Muscle layer of duodenum (tissue), 2 donors: Measurements from ENCODE around the gene NCK2.

Experiments
- H3K27ac ChIP-seq: one replicate; pipeline ENCODE4 v1.7.0; 2013; ENCODE audit warnings: mild to moderate bottlenecking, low read length
- H3K27me3 ChIP-seq: one replicate; pipeline ENCODE4 v1.7.0; 2013; ENCODE audit warnings: low read depth, mild to moderate bottlenecking, control low read depth, low read length
- H3K36me3 ChIP-seq, 2 donors: one replicate each; pipeline ENCODE4 v1.7.0; 2013; ENCODE audit warnings: low read length in 2 of 2, control low read depth in 1 of 2, mild to moderate bottlenecking in 1 of 2; ENCODE audit not compliant: insufficient read depth in 2 of 2, control insufficient read depth in 1 of 2
- H3K4me1 ChIP-seq, 2 donors: one replicate each; pipeline ENCODE4 v1.7.0; 2013; ENCODE audit warnings: low read length in 2 of 2, mild to moderate bottlenecking in 2 of 2, control low read depth in 1 of 2, moderate library complexity in 1 of 2; ENCODE audit not compliant: insufficient read depth in 2 of 2, control insufficient read depth in 1 of 2
- H3K4me3 ChIP-seq, 2 donors: one replicate each; pipeline ENCODE4 v1.7.0; 2013; ENCODE audit warnings: low read length in 2 of 2, low read depth in 1 of 2, mild to moderate bottlenecking in 1 of 2
- H3K9me3 ChIP-seq, 2 donors: one replicate each; pipeline ENCODE4 v1.7.0; 2013; ENCODE audit warnings: low read length in 2 of 2, control low read depth in 1 of 2, mild to moderate bottlenecking in 1 of 2; ENCODE audit not compliant: control insufficient read depth in 1 of 2
- donor health status: healthy.

NCK2 gene

GRCh38 chr2:105858868-105859693 is 114.4 kb downstream of the NCK2 start:
- Histone ChIP-seq H3K4me1 (peaks cover 0 to 8% of the 10 kb centered on the region in 2 donors), H3K27ac (no peak overlapping the region), H3K27me3 (no peaks in the 10 kb centered on the region), H3K4me3 (no peak overlapping the region), H3K36me3 (peaks cover 0 to 3% of the 10 kb centered on the region in 2 donors), H3K9me3 (no peaks in the 10 kb centered on the region)

GRCh38 chr2:105859694-105859951 is 114.9 kb downstream of the NCK2 start:
- no peak overlapping the region for H3K27ac ChIP-seq
- H3K36me3 ChIP-seq: peaks cover 0 to 3% of the 10 kb centered on the region in 2 donors
- H3K27me3 ChIP-seq: no peaks in the 10 kb centered on the region
- no peak overlapping the region for H3K4me3 ChIP-seq
- peaks cover 0 to 8% of the 10 kb centered on the region in 2 donors for H3K4me1 ChIP-seq
- no peaks in the 10 kb centered on the region for H3K9me3 ChIP-seq

- no peaks in the 10 kb centered on the region for H3K9me3 ChIP-seq
- peaks cover 0 to 3% of the 10 kb centered on the region in 2 donors for H3K36me3 ChIP-seq
- no peak overlapping the region for H3K27ac ChIP-seq
- peaks cover 0 to 11% of the 10 kb centered on the region in 2 donors for H3K4me1 ChIP-seq
- H3K27me3 ChIP-seq: no peaks in the 10 kb centered on the region
- no peak overlapping the region for H3K4me3 ChIP-seq
These were observed 115.9 kb downstream of the NCK2 start for GRCh38 chr2:105860567-105860966.

- no peak overlapping the region for H3K27ac ChIP-seq
- no peaks in the 10 kb centered on the region for H3K27me3 ChIP-seq
- H3K9me3 ChIP-seq: no peaks in the 10 kb centered on the region
- no peak overlapping the region for H3K4me3 ChIP-seq
- H3K4me1 ChIP-seq: peaks cover 0 to 14% of the 10 kb centered on the region in 2 donors
- peaks cover 0 to 3% of the 10 kb centered on the region in 2 donors for H3K36me3 ChIP-seq
These were observed 116.5 kb downstream of the NCK2 start for GRCh38 chr2:105861200-105861599.

GRCh38 chr2:105862843-105863242 is 118.1 kb downstream of the NCK2 start:
- Histone ChIP-seq H3K9me3 (no peaks in the 10 kb centered on the region), H3K4me1 (peaks cover 8 to 28% of the 10 kb centered on the region in 2 donors), H3K36me3 (peaks cover 0 to 3% of the 10 kb centered on the region in 2 donors), H3K27ac (no peak overlapping the region), H3K27me3 (no peaks in the 10 kb centered on the region), H3K4me3 (no peak overlapping the region)

GRCh38 chr2:105864262-105864661 is 119.5 kb downstream of the NCK2 start:
- no peaks in the 10 kb centered on the region for H3K9me3 ChIP-seq
- no peaks in the 10 kb centered on the region for H3K27me3 ChIP-seq
- peaks cover 0 to 3% of the 10 kb centered on the region in 2 donors for H3K36me3 ChIP-seq
- H3K4me1 ChIP-seq: peaks cover 12 to 32% of the 10 kb centered on the region in 2 donors
- no peak overlapping the region for H3K27ac ChIP-seq
- no peak overlapping the region for H3K4me3 ChIP-seq

GRCh38 chr2:105865222-105865913 is 120.7 kb downstream of the NCK2 start:
- Histone ChIP-seq H3K27ac (no peak overlapping the region), H3K9me3 (no peaks in the 10 kb centered on the region), H3K4me1 (peaks cover 12 to 35% of the 10 kb centered on the region in 2 donors), H3K36me3 (peaks cover 0 to under 1% of the 10 kb centered on the region in 2 donors), H3K27me3 (no peaks in the 10 kb centered on the region), H3K4me3 (no peak overlapping the region)

- peaks cover 12 to 35% of the 10 kb centered on the region in 2 donors for H3K4me1 ChIP-seq
- H3K36me3 ChIP-seq: no peaks in the 10 kb centered on the region
- H3K4me3 ChIP-seq: peak overlapping the region in 1 of 2 donors; percentile 38
- no peaks in the 10 kb centered on the region for H3K27me3 ChIP-seq
- peak overlapping the region; percentile 23 for H3K27ac ChIP-seq
- no peaks in the 10 kb centered on the region for H3K9me3 ChIP-seq
These were observed 121.8 kb downstream of the NCK2 start for GRCh38 chr2:105866216-105867185.

- H3K4me3 ChIP-seq: no peak overlapping the region
- no peaks in the 10 kb centered on the region for H3K9me3 ChIP-seq
- H3K27me3 ChIP-seq: no peaks in the 10 kb centered on the region
- peaks cover 12 to 32% of the 10 kb centered on the region in 2 donors for H3K4me1 ChIP-seq
- no peak overlapping the region for H3K27ac ChIP-seq
- no peaks in the 10 kb centered on the region for H3K36me3 ChIP-seq
These were observed 122.9 kb downstream of the NCK2 start for GRCh38 chr2:105867587-105867986.

- Histone ChIP-seq H3K27ac (no peak overlapping the region), H3K4me1 (peaks cover 12 to 28% of the 10 kb centered on the region in 2 donors), H3K9me3 (no peaks in the 10 kb centered on the region), H3K4me3 (no peak overlapping the region), H3K36me3 (no peaks in the 10 kb centered on the region), H3K27me3 (no peaks in the 10 kb centered on the region)
These were observed 123.3 kb downstream of the NCK2 start for GRCh38 chr2:105868060-105868459.

GRCh38 chr2:105869341-105869740 is 124.6 kb downstream of the NCK2 start:
- H3K27me3 ChIP-seq: no peaks in the 10 kb centered on the region
- H3K4me3 ChIP-seq: no peak overlapping the region
- H3K9me3 ChIP-seq: no peaks in the 10 kb centered on the region
- peaks cover 12 to 30% of the 10 kb centered on the region in 2 donors for H3K4me1 ChIP-seq
- H3K27ac ChIP-seq: no peak overlapping the region
- no peaks in the 10 kb centered on the region for H3K36me3 ChIP-seq
